ENCODE results near the gene IGFBPL1. TPM values are rescaled to one million over a fixed set of nuclear protein-coding genes. Genes with fewer than 3 reads are reported as not detected.

Gene IGFBPL1
- total and polyA plus RNA-seq, 5 donors from 2014 or later, result not detected

GRCh38 chr9:38437193-38437823 is 13.1 kb upstream of the IGFBPL1 start:
- Mint-ChIP-seq H3K4me1 (peaks cover 0 to under 1% (median 0%) of the 10 kb centered on the region in 4 donors), H3K27ac (no peak overlapping the region), H3K9me3 (peaks cover 0 to 2% (median 0%) of the 10 kb centered on the region in 7 donors), H3K27me3 (peaks cover under 1% of the 10 kb centered on the region), H3K4me3 (no peak overlapping the region), H3K36me3 (no peaks in the 10 kb centered on the region)
- DNase-seq, result no peak
- Histone ChIP-seq H3K27ac (ENCODE audit: insufficient read depth, low read length, poor library complexity, severe bottlenecking) (no peak overlapping the region), H3K9me3 (ENCODE audit: control insufficient read depth in 2 of 2, low read length in 2 of 2) (no peaks in the 10 kb centered on the region), H3K36me3 (ENCODE audit: control insufficient read depth, insufficient read depth, low read length) (no peaks in the 10 kb centered on the region), H3K4me1 (ENCODE audit: control insufficient read depth, insufficient read depth, low read length, poor library complexity, severe bottlenecking) (no peaks in the 10 kb centered on the region), H3K4me3 (ENCODE audit: low read depth, low read length) (no peak overlapping the region), H3K27me3 (ENCODE audit: control insufficient read depth, insufficient read depth, low read length) (no peaks in the 10 kb centered on the region)
- no peak for ATAC-seq (ENCODE audit: low read depth in 2 of 2)

GRCh38 chr9:38436708-38437107 is 12.5 kb upstream of the IGFBPL1 start:
- Histone ChIP-seq H3K36me3 (ENCODE audit: control insufficient read depth, insufficient read depth, low read length) (no peaks in the 10 kb centered on the region), H3K4me3 (ENCODE audit: low read depth, low read length) (no peak overlapping the region), H3K27ac (ENCODE audit: insufficient read depth, low read length, poor library complexity, severe bottlenecking) (no peak overlapping the region), H3K4me1 (ENCODE audit: control insufficient read depth, insufficient read depth, low read length, poor library complexity, severe bottlenecking) (no peaks in the 10 kb centered on the region), H3K9me3 (ENCODE audit: control insufficient read depth in 2 of 2, low read length in 2 of 2) (no peaks in the 10 kb centered on the region), H3K27me3 (ENCODE audit: control insufficient read depth, insufficient read depth, low read length) (no peaks in the 10 kb centered on the region)
- no peak overlapping the region for H3K27ac Mint-ChIP-seq
- H3K9me3 Mint-ChIP-seq, result peaks cover 0 to 2% (median 0%) of the 10 kb centered on the region in 7 donors
- ATAC-seq (ENCODE audit: low read depth in 2 of 2) (no peak), DNase-seq (no peak)
- no peaks in the 10 kb centered on the region for H3K27me3 Mint-ChIP-seq
- H3K36me3 Mint-ChIP-seq, result no peaks in the 10 kb centered on the region
- peaks cover 0 to 2% (median 0%) of the 10 kb centered on the region in 4 donors for H3K4me1 Mint-ChIP-seq
- H3K4me3 Mint-ChIP-seq, result no peak overlapping the region

- peaks cover 9% of the 10 kb centered on the region for H3K27me3 Mint-ChIP-seq
- Histone ChIP-seq H3K27me3 (ENCODE audit: control insufficient read depth, insufficient read depth, low read length) (no peaks in the 10 kb centered on the region), H3K9me3 (ENCODE audit: control insufficient read depth in 2 of 2, low read length in 2 of 2) (no peaks in the 10 kb centered on the region), H3K36me3 (ENCODE audit: control insufficient read depth, insufficient read depth, low read length) (no peaks in the 10 kb centered on the region), H3K27ac (ENCODE audit: insufficient read depth, low read length, poor library complexity, severe bottlenecking) (no peak overlapping the region), H3K4me3 (ENCODE audit: low read depth, low read length) (no peak overlapping the region), H3K4me1 (ENCODE audit: control insufficient read depth, insufficient read depth, low read length, poor library complexity, severe bottlenecking) (no peaks in the 10 kb centered on the region)
- H3K27ac Mint-ChIP-seq, result peak overlapping the region in 1 of 3 donors; percentile 25
- H3K36me3 Mint-ChIP-seq, result no peaks in the 10 kb centered on the region
- no peak for DNase-seq
- ATAC-seq (ENCODE audit: low read depth in 2 of 2), result no peak
- H3K4me1 Mint-ChIP-seq, result peaks cover 0 to 6% (median 2%) of the 10 kb centered on the region in 4 donors
- H3K9me3 Mint-ChIP-seq, result peaks cover 0 to 2% (median 0%) of the 10 kb centered on the region in 7 donors
- no peak overlapping the region for H3K4me3 Mint-ChIP-seq
Observed at GRCh38 chr9:38435521-38435920, 11.3 kb upstream of the IGFBPL1 start.

GRCh38 chr9:38434853-38435252 is 10.6 kb upstream of the IGFBPL1 start:
- no peak overlapping the region for H3K4me3 ChIP-seq (ENCODE audit: low read depth, low read length)
- H3K27ac ChIP-seq (ENCODE audit: insufficient read depth, low read length, poor library complexity, severe bottlenecking), result no peak overlapping the region
- H3K4me1 ChIP-seq (ENCODE audit: control insufficient read depth, insufficient read depth, low read length, poor library complexity, severe bottlenecking), result no peaks in the 10 kb centered on the region
- H3K9me3 ChIP-seq (ENCODE audit: control insufficient read depth in 2 of 2, low read length in 2 of 2), result no peaks in the 10 kb centered on the region
- no peaks in the 10 kb centered on the region for H3K36me3 Mint-ChIP-seq
- DNase-seq (no peak), ATAC-seq (ENCODE audit: low read depth in 2 of 2) (no peak)
- H3K4me1 Mint-ChIP-seq, result peaks cover 0 to 6% (median 2%) of the 10 kb centered on the region in 4 donors
- H3K9me3 Mint-ChIP-seq, result peaks cover 0 to 2% (median 0%) of the 10 kb centered on the region in 7 donors
- H3K27ac Mint-ChIP-seq, result peak overlapping the region in 1 of 3 donors; percentile 25
- peaks cover 13% of the 10 kb centered on the region for H3K27me3 Mint-ChIP-seq
- no peaks in the 10 kb centered on the region for H3K27me3 ChIP-seq (ENCODE audit: control insufficient read depth, insufficient read depth, low read length)
- H3K36me3 ChIP-seq (ENCODE audit: control insufficient read depth, insufficient read depth, low read length), result no peaks in the 10 kb centered on the region
- no peak overlapping the region for H3K4me3 Mint-ChIP-seq

- DNase-seq (no peak), ATAC-seq (ENCODE audit: low read depth in 2 of 2) (no peak)
- no peaks in the 10 kb centered on the region for H3K36me3 Mint-ChIP-seq
- Histone ChIP-seq H3K4me3 (ENCODE audit: low read depth, low read length) (no peak overlapping the region), H3K4me1 (ENCODE audit: control insufficient read depth, insufficient read depth, low read length, poor library complexity, severe bottlenecking) (no peaks in the 10 kb centered on the region), H3K27ac (ENCODE audit: insufficient read depth, low read length, poor library complexity, severe bottlenecking) (no peak overlapping the region), H3K27me3 (ENCODE audit: control insufficient read depth, insufficient read depth, low read length) (no peaks in the 10 kb centered on the region), H3K36me3 (ENCODE audit: control insufficient read depth, insufficient read depth, low read length) (no peaks in the 10 kb centered on the region), H3K9me3 (ENCODE audit: control insufficient read depth in 2 of 2, low read length in 2 of 2) (no peaks in the 10 kb centered on the region)
- H3K27me3 Mint-ChIP-seq, result peaks cover 14% of the 10 kb centered on the region
- H3K9me3 Mint-ChIP-seq, result peaks cover 0 to 2% (median 0%) of the 10 kb centered on the region in 7 donors
- peaks cover 0 to 6% (median 2%) of the 10 kb centered on the region in 4 donors for H3K4me1 Mint-ChIP-seq
- no peak overlapping the region for H3K27ac Mint-ChIP-seq
- no peak overlapping the region for H3K4me3 Mint-ChIP-seq
Observed at GRCh38 chr9:38434365-38434764, 10.1 kb upstream of the IGFBPL1 start.

- ATAC-seq (ENCODE audit: low read depth in 2 of 2) (no peak), DNase-seq (peak in 2 of 3 donors; percentile 14 to 46)
- H3K4me3 ChIP-seq (ENCODE audit: low read depth, low read length), result no peak overlapping the region
- H3K27ac ChIP-seq (ENCODE audit: insufficient read depth, low read length, poor library complexity, severe bottlenecking), result no peak overlapping the region
- H3K36me3 Mint-ChIP-seq, result no peaks in the 10 kb centered on the region
- no peaks in the 10 kb centered on the region for H3K27me3 ChIP-seq (ENCODE audit: control insufficient read depth, insufficient read depth, low read length)
- peaks cover 0 to 6% (median 2%) of the 10 kb centered on the region in 4 donors for H3K4me1 Mint-ChIP-seq
- no peaks in the 10 kb centered on the region for H3K36me3 ChIP-seq (ENCODE audit: control insufficient read depth, insufficient read depth, low read length)
- H3K4me1 ChIP-seq (ENCODE audit: control insufficient read depth, insufficient read depth, low read length, poor library complexity, severe bottlenecking), result no peaks in the 10 kb centered on the region
- H3K27me3 Mint-ChIP-seq, result peaks cover 14% of the 10 kb centered on the region
- H3K4me3 Mint-ChIP-seq, result no peak overlapping the region
- peaks cover 0 to 2% (median 0%) of the 10 kb centered on the region in 7 donors for H3K9me3 Mint-ChIP-seq
- no peaks in the 10 kb centered on the region for H3K9me3 ChIP-seq (ENCODE audit: control insufficient read depth in 2 of 2, low read length in 2 of 2)
- no peak overlapping the region for H3K27ac Mint-ChIP-seq
Observed at GRCh38 chr9:38432922-38433510, 8.8 kb upstream of the IGFBPL1 start.

- Histone ChIP-seq H3K4me3 (ENCODE audit: low read depth, low read length) (no peak overlapping the region), H3K27me3 (ENCODE audit: control insufficient read depth, insufficient read depth, low read length) (peaks cover 3% of the 10 kb centered on the region), H3K4me1 (ENCODE audit: control insufficient read depth, insufficient read depth, low read length, poor library complexity, severe bottlenecking) (no peaks in the 10 kb centered on the region), H3K27ac (ENCODE audit: insufficient read depth, low read length, poor library complexity, severe bottlenecking) (no peak overlapping the region), H3K9me3 (ENCODE audit: control insufficient read depth in 2 of 2, low read length in 2 of 2) (no peaks in the 10 kb centered on the region), H3K36me3 (ENCODE audit: control insufficient read depth, insufficient read depth, low read length) (no peaks in the 10 kb centered on the region)
- H3K36me3 Mint-ChIP-seq, result no peaks in the 10 kb centered on the region
- no peak for ATAC-seq (ENCODE audit: low read depth in 2 of 2)
- H3K27me3 Mint-ChIP-seq, result peaks cover 18% of the 10 kb centered on the region
- no peak overlapping the region for H3K4me3 Mint-ChIP-seq
- H3K4me1 Mint-ChIP-seq, result peaks cover 0 to 6% (median 2%) of the 10 kb centered on the region in 4 donors
- DNase-seq, result no peak
- peaks cover 0 to 2% (median 0%) of the 10 kb centered on the region in 7 donors for H3K9me3 Mint-ChIP-seq
- H3K27ac Mint-ChIP-seq, result no peak overlapping the region
Observed at GRCh38 chr9:38431116-38431515, 6.9 kb upstream of the IGFBPL1 start.

- Histone ChIP-seq H3K9me3 (ENCODE audit: control insufficient read depth in 2 of 2, low read length in 2 of 2) (no peaks in the 10 kb centered on the region), H3K4me3 (ENCODE audit: low read depth, low read length) (no peak overlapping the region), H3K36me3 (ENCODE audit: control insufficient read depth, insufficient read depth, low read length) (no peaks in the 10 kb centered on the region), H3K27me3 (ENCODE audit: control insufficient read depth, insufficient read depth, low read length) (peaks cover 16% of the 10 kb centered on the region), H3K4me1 (ENCODE audit: control insufficient read depth, insufficient read depth, low read length, poor library complexity, severe bottlenecking) (no peaks in the 10 kb centered on the region), H3K27ac (ENCODE audit: insufficient read depth, low read length, poor library complexity, severe bottlenecking) (no peak overlapping the region)
- Mint-ChIP-seq H3K27me3 (peaks cover 29% of the 10 kb centered on the region), H3K27ac (no peak overlapping the region), H3K9me3 (peaks cover 0 to 4% (median 0%) of the 10 kb centered on the region in 7 donors), H3K4me3 (no peak overlapping the region), H3K36me3 (no peaks in the 10 kb centered on the region), H3K4me1 (peaks cover 0 to 9% (median 4%) of the 10 kb centered on the region in 4 donors)
- DNase-seq (no peak), ATAC-seq (ENCODE audit: low read depth in 2 of 2) (no peak)
Observed at GRCh38 chr9:38428062-38428461, 3.8 kb upstream of the IGFBPL1 start.
